Effector CD4-positive, alpha-beta T cell (primary cell): ENCODE results near the gene LRP5.
"Not testable (repeated sequence)": the region's sequence is repeated elsewhere in the genome, so short reads cannot be mapped to it uniquely, and the experiment has no call there.

Source experiments
- DNase-seq: peaks from one replicate; pipeline ENCODE4 v3.0.0-alpha.2; 2020

Gene LRP5

GRCh38 chr11:68471360-68472340 is 159.3 kb downstream of the LRP5 start:
- DNase-seq: no peak

GRCh38 chr11:68472778-68473177 is 160.4 kb downstream of the LRP5 start:
- DNase-seq: no peak

GRCh38 chr11:68473693-68474092 is 161.3 kb downstream of the LRP5 start:
- DNase-seq: no peak

- not testable (repeated sequence) for DNase-seq
Measured at GRCh38 chr11:68475626-68476025, 163.2 kb downstream of the LRP5 start.

GRCh38 chr11:68479390-68479789 is 167.0 kb downstream of the LRP5 start:
- no peak for DNase-seq

GRCh38 chr11:68480193-68480592 is 167.8 kb downstream of the LRP5 start:
- no peak for DNase-seq

GRCh38 chr11:68480852-68481510 is 168.6 kb downstream of the LRP5 start:
- DNase-seq: no peak

- no peak for DNase-seq
Measured at GRCh38 chr11:68481579-68482240, 169.3 kb downstream of the LRP5 start.

GRCh38 chr11:68488623-68489022 is 176.2 kb downstream of the LRP5 start:
- DNase-seq: no peak

- no peak for DNase-seq
Measured at GRCh38 chr11:68495220-68495729, 182.9 kb downstream of the LRP5 start.

- no peak for DNase-seq
Measured at GRCh38 chr11:68495872-68496271, 183.5 kb downstream of the LRP5 start.

- no peak for DNase-seq
Measured at GRCh38 chr11:68497761-68498160, 185.4 kb downstream of the LRP5 start.

- DNase-seq: no peak
Measured at GRCh38 chr11:68498321-68498720, 185.9 kb downstream of the LRP5 start.
